GM12801 (cell line): Measurements from ENCODE around the gene TRAPPC6A.

Source experiments
- TF ChIP-seq, protein P1 (sequence below): IDR thresholded peaks from one replicate; pipeline ENCODE4 v1.5.1; 2011; ENCODE audit warnings: control low read depth; ENCODE audit not compliant: insufficient read length; ENCODE audit errors: extremely low read depth

The TRAPPC6A gene

DNA sequence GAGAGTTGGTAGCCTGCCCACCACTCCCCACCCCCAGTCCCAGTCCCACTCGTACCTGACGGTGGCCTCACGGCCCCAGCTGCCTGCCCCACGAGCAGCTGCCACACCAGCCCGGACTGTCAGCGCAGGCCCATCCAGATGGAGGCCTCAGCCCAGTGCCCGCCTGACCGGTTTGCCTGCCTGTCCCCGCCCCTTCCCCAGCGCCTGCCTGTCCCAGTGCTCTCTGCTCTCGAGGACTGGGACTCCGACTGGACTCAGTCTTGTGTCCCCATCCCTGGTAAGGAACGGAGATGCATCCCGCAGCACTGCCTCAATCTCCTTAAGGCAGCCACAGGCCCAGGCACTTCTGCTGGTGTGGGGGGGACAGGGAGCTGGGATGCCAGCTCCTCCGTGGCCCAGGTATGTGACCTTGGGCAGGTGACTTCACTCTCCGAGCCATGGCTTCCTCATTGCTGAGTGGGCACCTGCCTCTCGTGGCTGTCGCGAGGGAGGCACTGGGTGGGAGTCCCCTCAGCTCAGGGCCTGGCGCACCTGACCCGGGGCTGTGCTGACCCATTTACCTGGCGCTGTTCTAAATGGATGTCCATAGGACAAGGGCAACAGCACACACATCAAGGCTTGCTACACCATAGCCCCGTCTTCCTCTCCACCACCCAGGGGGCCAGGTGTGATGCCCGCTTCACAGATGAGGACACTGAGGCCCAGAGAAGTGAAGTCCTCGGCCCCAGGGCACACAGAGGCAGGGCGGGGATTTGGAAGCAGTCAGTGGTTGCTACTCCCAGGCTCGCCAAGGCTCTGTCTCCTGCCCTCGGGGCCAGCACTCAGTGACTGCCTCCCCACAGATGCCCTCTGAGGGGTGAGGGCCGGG, 16.9 kb downstream of the TRAPPC6A start, which contains the start of gene NKPD1:
TSS of gene NKPD1 (minus strand) at position 113 of the 868 bp plus-strand sequence. CDS start 832 bp downstream, outside the sequence.
- TF ChIP-seq, protein P1, sequence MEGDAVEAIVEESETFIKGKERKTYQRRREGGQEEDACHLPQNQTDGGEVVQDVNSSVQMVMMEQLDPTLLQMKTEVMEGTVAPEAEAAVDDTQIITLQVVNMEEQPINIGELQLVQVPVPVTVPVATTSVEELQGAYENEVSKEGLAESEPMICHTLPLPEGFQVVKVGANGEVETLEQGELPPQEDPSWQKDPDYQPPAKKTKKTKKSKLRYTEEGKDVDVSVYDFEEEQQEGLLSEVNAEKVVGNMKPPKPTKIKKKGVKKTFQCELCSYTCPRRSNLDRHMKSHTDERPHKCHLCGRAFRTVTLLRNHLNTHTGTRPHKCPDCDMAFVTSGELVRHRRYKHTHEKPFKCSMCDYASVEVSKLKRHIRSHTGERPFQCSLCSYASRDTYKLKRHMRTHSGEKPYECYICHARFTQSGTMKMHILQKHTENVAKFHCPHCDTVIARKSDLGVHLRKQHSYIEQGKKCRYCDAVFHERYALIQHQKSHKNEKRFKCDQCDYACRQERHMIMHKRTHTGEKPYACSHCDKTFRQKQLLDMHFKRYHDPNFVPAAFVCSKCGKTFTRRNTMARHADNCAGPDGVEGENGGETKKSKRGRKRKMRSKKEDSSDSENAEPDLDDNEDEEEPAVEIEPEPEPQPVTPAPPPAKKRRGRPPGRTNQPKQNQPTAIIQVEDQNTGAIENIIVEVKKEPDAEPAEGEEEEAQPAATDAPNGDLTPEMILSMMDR: no peak

DNA sequence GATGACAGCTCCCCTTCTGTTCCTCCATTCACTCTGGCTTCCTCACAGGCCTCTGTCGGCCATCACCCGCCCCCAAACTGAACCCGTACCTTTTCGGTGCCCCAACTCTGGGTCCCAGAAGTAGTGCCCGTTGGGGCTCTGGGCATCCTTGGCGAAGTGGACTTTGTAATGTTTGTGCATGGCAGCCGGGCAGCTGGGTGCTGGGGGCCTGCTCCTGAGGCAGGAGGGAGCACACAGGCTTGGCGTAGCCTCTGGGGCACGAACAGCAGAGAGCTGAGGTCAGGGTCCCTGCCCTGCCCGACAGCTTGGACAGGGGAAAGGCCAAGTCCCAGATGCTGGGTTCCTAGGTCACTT, 18.1 kb downstream of the TRAPPC6A start:
- TF ChIP-seq, protein P1: no peak

DNA sequence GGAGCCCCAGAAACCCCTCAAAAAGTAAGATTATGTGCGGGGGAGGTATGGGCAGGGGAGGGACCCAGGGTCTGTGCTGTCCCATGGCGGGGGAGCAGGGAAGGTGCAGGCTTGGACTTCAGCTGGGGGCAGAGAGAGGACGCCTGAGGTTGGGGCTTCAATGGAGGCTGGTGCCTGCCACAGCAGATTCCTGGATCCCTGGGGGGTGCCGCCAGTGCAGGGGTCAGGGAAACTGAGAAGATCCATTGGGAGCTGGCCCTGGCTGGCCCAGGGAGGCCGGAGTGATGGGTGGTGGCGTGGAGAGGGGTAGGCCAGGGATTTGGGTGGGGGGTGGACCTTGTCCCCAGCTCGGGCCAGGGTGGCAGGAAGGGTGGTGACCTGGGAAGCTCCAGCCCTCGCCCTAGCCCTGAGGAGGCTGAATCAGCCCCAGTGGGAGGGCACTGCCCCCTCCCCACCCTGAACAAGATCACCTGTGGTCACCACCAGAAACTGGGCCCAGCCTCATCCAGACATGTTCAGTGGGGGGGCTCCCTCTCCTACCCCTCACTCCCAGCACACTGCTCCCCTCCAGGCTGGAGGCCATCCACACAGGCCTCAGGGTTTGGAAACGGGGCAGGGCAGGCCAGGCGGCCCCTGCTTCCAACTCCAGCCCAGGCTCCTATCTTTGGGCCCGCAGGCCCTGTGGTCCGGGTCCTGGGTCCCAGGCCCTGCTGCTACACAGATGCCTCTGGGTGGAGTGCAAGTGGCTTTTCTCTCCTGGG, 18.6 kb downstream of the TRAPPC6A start:
- TF ChIP-seq, protein P1: no peak

DNA sequence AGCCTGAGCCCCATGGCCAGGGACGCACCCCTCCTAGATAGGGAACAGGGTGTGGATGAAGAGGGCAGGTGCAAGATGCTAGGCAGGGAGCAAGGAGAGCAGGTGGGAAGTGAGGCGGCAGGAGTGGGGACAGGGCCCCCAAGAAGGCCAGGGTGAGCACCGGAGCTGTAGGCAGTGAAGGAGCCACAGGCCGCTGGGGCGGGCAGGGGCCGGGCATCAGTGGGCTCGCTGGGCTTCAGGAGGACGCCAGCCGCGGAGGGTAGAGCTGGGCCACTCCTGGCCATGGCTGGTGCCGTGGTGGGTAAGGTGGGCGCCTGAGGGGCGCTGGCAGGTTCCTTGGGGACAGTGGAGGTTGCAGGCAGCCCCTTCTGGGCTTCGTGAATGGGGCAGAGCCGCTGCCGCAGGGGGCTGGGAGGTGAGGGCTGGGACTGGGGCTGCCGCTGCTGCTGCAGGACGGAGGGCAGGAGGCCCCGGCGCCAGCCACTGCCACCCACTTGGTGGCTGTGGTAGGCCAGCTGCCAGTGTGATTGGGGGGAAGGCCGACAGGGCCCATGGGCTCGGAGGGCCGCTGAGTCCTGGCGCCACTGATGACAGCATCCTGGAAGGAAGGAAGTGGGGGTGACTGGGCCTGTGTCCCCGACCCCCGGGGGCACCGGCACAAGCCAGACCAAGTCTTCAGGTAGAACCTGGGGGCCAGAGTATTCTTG, 19.4 kb downstream of the TRAPPC6A start:
- TF ChIP-seq, protein P1: no peak

DNA sequence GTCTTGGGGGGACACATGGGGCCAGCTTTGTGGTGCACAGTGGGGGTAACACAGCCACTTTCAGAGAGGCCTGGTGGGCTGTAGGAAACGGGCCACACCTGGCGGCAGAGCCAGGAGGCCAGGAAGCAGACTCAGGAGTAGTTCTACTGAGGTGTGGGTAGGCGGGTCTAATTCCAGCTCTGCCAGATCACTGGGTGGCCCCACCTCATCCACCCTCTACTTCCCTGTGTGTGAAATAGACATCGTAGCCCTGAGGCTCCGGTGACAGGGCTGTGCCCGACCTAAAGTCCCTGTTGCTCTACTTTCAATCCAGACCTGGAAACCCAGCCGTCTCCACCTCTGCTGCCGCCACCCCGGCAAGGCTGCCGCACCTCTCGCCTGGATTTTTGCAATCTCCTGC, 21.3 kb downstream of the TRAPPC6A start:
- TF ChIP-seq, protein P1: no peak

DNA sequence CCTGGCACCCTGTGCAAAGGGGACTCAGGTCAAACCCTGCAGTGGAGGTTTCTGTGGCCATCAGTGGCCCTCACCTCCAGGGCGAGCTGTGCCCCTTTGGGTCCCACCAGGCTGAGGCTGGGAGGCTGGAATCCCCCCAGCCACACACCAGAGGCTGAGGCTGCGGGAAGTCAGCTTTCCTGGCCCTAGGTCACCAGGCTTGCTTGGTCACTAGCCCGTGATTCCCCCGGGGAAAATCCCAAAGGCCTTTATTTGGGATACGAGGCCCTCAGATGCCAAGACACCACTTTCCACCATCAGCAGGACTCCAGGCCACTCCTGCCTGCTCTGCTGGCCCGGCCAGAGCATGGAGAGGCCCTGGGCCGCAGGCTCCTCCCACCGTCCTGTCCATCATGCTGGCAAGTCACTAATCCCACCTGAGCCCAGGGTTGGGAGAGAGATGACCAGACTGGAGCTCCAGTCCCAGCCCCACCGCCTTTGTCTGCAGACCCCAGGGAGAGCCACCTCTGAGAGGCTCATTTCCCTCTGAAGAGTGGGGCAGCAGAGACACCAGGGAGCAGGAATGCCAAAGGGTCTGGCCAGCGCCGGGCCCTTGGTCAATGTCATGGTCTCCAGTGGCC, 21.9 kb downstream of the TRAPPC6A start:
- TF ChIP-seq, protein P1: no peak
